Stimulated activated naive CD4-positive, alpha-beta T cell treated with Interleukin-2 at 50 U/mL for 16 hours (primary cell): ENCODE results near the gene RABEPK.
"Not testable (repeated sequence)": the region's sequence is repeated elsewhere in the genome, so short reads cannot be mapped to it uniquely, and the experiment has no call there.

Experiments
- DNase-seq: peaks from one replicate; lab custom pipeline; 2025; lab: John Stamatoyannopoulos, UW

Gene RABEPK

GRCh38 chr9:125243792-125244260 is 43.5 kb downstream of the RABEPK start:
- DNase-seq: no peak

- no peak for DNase-seq
These were observed 45.9 kb downstream of the RABEPK start for GRCh38 chr9:125246261-125246667.

- no peak for DNase-seq
These were observed 53.9 kb downstream of the RABEPK start for GRCh38 chr9:125254231-125254630.

- no peak for DNase-seq
These were observed 55.5 kb downstream of the RABEPK start for GRCh38 chr9:125255781-125256391.

- DNase-seq: no peak
These were observed 57.9 kb downstream of the RABEPK start for GRCh38 chr9:125258160-125258785.

GRCh38 chr9:125258832-125259534 is 58.6 kb downstream of the RABEPK start:
- no peak for DNase-seq

GRCh38 chr9:125260561-125260960 is 60.2 kb downstream of the RABEPK start:
- no peak for DNase-seq

- peak; percentile 78 for DNase-seq
These were observed 61.4 kb downstream of the RABEPK start, which contains the start of gene GAPVD1 for GRCh38 chr9:125261501-125262293. TSS of gene GAPVD1 (plus strand) at chr9:125261826. CDS start at chr9:125298922, 37,096 bp downstream.

GRCh38 chr9:125262294-125262991 is 62.1 kb downstream of the RABEPK start:
- DNase-seq: no peak

GRCh38 chr9:125264068-125264467 is 63.7 kb downstream of the RABEPK start:
- DNase-seq: not testable (repeated sequence)

GRCh38 chr9:125268394-125269013 is 68.2 kb downstream of the RABEPK start:
- DNase-seq: no peak

GRCh38 chr9:125269014-125269397 is 68.7 kb downstream of the RABEPK start:
- DNase-seq: no peak

- DNase-seq: no peak
These were observed 70.7 kb downstream of the RABEPK start for GRCh38 chr9:125271081-125271480.

GRCh38 chr9:125272697-125273096 is 72.4 kb downstream of the RABEPK start:
- DNase-seq: no peak

- DNase-seq: no peak
These were observed 76.4 kb downstream of the RABEPK start for GRCh38 chr9:125276771-125277170.

GRCh38 chr9:125277411-125277810 is 77.1 kb downstream of the RABEPK start:
- no peak for DNase-seq

- DNase-seq: no peak
These were observed 80.6 kb downstream of the RABEPK start for GRCh38 chr9:125280945-125281344.
